SH-SY5Y (cell line): ENCODE data around the gene FLG.

ENCODE experiments used
- GATA2 ChIP-seq: IDR thresholded peaks from 2 replicates; pipeline ENCODE4 v1.6.1; 2011; ENCODE audit warnings: mild to moderate bottlenecking, low read depth, low read length
- GATA3 ChIP-seq: IDR thresholded peaks from 2 replicates; pipeline ENCODE4 v1.6.1; 2011; ENCODE audit warnings: low read depth, mild to moderate bottlenecking, low read length, moderate library complexity

GRCh38 chr1:152328801-152329391, 3.9 kb upstream of the FLG start:
- TF ChIP-seq GATA2 = no peak; the same call in 1 of the 2 replicates
- TF ChIP-seq GATA3 = no peak
